ENCODE measurements around the gene CPLANE2. TPM values are rescaled to one million over a fixed set of nuclear protein-coding genes. Genes with fewer than 3 reads are reported as not detected.

Gene CPLANE2
- total RNA-seq, 1 donor from 2014 or later, result 8.6 TPM

DNA sequence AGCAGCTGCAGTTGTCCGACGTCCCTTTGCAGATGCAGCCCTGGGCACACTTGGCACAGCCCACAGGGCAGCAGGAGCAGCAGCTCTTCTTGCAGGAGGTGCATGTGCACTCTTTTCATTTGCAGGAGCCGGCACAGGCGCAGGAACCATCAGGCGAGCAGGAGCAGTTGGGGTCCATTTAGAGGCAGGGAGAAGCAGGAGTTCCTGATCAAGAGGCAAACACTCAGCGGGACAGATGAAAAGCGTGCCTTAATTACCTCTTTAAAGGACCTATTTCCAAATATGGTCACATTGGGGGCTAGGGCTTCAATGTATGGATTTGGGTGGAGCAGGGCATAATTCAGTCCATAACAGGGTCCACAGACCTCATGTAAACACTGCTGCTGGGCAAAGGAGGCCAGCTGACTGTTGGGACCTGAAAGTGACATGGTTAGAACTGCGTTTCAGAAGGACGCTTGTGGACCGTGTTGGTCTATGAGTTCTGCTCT is 4.3 kb upstream of the CPLANE2 start:
- Histone ChIP-seq H3K9me3 (ENCODE audit: insufficient read depth, low read depth, low read length) (no peaks in the 10 kb centered on the region), H3K4me3 (ENCODE audit: insufficient read depth, low read depth, low read length) (no peak overlapping the region), H3K36me3 (ENCODE audit: insufficient read depth, low read length) (no peaks in the 10 kb centered on the region), H3K9ac (ENCODE audit: low read length) (no peak overlapping the region), H2AFZ (ENCODE audit: low read depth, low read length) (no peak overlapping the region), H3K4me1 (ENCODE audit: insufficient read depth, low read length) (peaks cover 12% of the 10 kb centered on the region), H3K79me2 (ENCODE audit: insufficient read depth, low read length) (no peaks in the 10 kb centered on the region), H3K27ac (ENCODE audit: low read depth, low read length) (no peak overlapping the region), H3K4me2 (ENCODE audit: low read length) (no peak overlapping the region), H3K27me3 (ENCODE audit: insufficient read depth, low read length) (no peaks in the 10 kb centered on the region), H4K20me1 (ENCODE audit: insufficient read depth, low read length) (no peaks in the 10 kb centered on the region)
- DNase-seq (ENCODE audit: low read depth), result no peak
- TF ChIP-seq, protein P1, sequence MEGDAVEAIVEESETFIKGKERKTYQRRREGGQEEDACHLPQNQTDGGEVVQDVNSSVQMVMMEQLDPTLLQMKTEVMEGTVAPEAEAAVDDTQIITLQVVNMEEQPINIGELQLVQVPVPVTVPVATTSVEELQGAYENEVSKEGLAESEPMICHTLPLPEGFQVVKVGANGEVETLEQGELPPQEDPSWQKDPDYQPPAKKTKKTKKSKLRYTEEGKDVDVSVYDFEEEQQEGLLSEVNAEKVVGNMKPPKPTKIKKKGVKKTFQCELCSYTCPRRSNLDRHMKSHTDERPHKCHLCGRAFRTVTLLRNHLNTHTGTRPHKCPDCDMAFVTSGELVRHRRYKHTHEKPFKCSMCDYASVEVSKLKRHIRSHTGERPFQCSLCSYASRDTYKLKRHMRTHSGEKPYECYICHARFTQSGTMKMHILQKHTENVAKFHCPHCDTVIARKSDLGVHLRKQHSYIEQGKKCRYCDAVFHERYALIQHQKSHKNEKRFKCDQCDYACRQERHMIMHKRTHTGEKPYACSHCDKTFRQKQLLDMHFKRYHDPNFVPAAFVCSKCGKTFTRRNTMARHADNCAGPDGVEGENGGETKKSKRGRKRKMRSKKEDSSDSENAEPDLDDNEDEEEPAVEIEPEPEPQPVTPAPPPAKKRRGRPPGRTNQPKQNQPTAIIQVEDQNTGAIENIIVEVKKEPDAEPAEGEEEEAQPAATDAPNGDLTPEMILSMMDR (IDR thresholded peaks at IDR 0.05; ENCODE audit: insufficient read depth, low read depth, low read length), result no peak
- TF ChIP-seq EZH2 (IDR thresholded peaks at IDR 0.05; ENCODE audit: insufficient read depth, low read length), result no peak
- no peaks in the 10 kb centered on the region for H3K9me3 Mint-ChIP-seq (ENCODE audit: unreplicated experiment)
- peaks cover 5% of the 10 kb centered on the region for H3K4me1 Mint-ChIP-seq (ENCODE audit: low read depth, unreplicated experiment)
- H3K27ac Mint-ChIP-seq (ENCODE audit: unreplicated experiment), result no peak overlapping the region
- H3K27me3 Mint-ChIP-seq (ENCODE audit: low read depth, unreplicated experiment), result no peaks in the 10 kb centered on the region
- H3K4me3 Mint-ChIP-seq (ENCODE audit: unreplicated experiment), result no peak overlapping the region
- FAIRE-seq, result no peak
- no peaks in the 10 kb centered on the region for H3K36me3 Mint-ChIP-seq (ENCODE audit: low read depth, unreplicated experiment)

DNA sequence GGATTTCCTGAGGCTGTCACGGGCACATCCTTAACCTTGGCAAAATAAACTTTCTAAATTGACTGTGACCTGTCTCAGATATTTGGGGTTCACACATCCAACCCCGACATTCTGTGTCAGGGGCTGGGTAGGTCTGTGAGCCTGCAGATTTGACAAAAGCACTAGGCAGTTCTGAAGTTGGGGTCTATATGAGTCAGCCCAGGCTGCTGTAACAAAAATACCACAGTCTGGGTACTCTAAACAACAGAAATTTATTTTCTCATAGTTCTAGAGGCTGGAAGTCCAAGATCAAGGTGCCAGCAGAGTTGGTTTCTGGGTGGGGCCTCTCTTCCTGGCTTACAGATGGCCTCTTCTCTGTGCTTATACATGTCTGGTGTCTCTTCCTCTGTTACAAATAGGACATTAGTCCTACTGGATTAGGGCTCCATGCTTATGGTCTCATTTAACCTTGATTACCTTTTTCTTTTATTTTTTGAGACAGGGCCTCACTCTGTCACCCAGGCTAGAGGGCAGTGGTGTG is 3.0 kb upstream of the CPLANE2 start:
- DNase-seq (ENCODE audit: low read depth) (no peak), FAIRE-seq (no peak)
- Histone ChIP-seq H3K4me2 (ENCODE audit: low read length) (no peak overlapping the region), H3K4me1 (ENCODE audit: insufficient read depth, low read length) (peaks cover 17% of the 10 kb centered on the region), H3K4me3 (ENCODE audit: insufficient read depth, low read depth, low read length) (no peak overlapping the region), H3K27ac (ENCODE audit: low read depth, low read length) (no peak overlapping the region), H3K27me3 (ENCODE audit: insufficient read depth, low read length) (no peaks in the 10 kb centered on the region), H4K20me1 (ENCODE audit: insufficient read depth, low read length) (no peaks in the 10 kb centered on the region), H3K9ac (ENCODE audit: low read length) (no peak overlapping the region), H2AFZ (ENCODE audit: low read depth, low read length) (no peak overlapping the region), H3K36me3 (ENCODE audit: insufficient read depth, low read length) (no peaks in the 10 kb centered on the region), H3K9me3 (ENCODE audit: insufficient read depth, low read depth, low read length) (no peaks in the 10 kb centered on the region), H3K79me2 (ENCODE audit: insufficient read depth, low read length) (no peaks in the 10 kb centered on the region)
- TF ChIP-seq, protein P1 (IDR thresholded peaks at IDR 0.05; ENCODE audit: insufficient read depth, low read depth, low read length), result no peak
- TF ChIP-seq EZH2 (IDR thresholded peaks at IDR 0.05; ENCODE audit: insufficient read depth, low read length), result no peak
- no peaks in the 10 kb centered on the region for H3K36me3 Mint-ChIP-seq (ENCODE audit: low read depth, unreplicated experiment)
- H3K27ac Mint-ChIP-seq (ENCODE audit: unreplicated experiment), result peak overlapping the region; percentile 66
- no peak overlapping the region for H3K4me3 Mint-ChIP-seq (ENCODE audit: unreplicated experiment)
- H3K9me3 Mint-ChIP-seq (ENCODE audit: unreplicated experiment), result no peaks in the 10 kb centered on the region
- H3K4me1 Mint-ChIP-seq (ENCODE audit: low read depth, unreplicated experiment), result peaks cover 8% of the 10 kb centered on the region
- no peaks in the 10 kb centered on the region for H3K27me3 Mint-ChIP-seq (ENCODE audit: low read depth, unreplicated experiment)

DNA sequence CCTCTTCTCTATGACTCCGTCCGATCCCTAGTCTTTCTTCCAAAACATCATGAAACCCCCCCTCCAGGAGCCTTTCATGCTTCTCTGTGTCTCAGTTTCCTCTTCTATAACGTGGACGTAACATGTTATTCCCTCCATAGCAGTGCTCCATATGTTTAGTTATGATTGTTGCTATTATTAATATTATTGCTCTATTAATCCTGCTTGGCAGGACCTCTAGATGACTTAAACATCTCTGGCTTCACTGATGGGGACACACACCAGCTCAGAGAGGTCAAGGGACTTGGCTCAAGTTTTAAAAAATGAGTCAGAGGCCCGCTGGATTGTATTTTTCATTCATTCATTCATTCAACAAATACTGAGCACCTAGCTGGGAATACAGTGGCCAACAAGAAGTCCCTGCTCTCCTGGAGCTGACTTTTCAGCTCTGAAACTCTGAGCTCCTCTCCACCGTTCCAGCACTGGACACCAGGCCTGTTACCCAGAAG is 404 bp upstream of the CPLANE2 start:
- H3K4me2 ChIP-seq (ENCODE audit: low read length), result peak overlapping the region; percentile 87
- no peak for TF ChIP-seq EZH2 (IDR thresholded peaks at IDR 0.05; ENCODE audit: insufficient read depth, low read length)
- TF ChIP-seq, protein P1 (IDR thresholded peaks at IDR 0.05; ENCODE audit: insufficient read depth, low read depth, low read length), result no peak

More for the DNA sequence above, 404 bp upstream of the CPLANE2 start:
- no peaks in the 10 kb centered on the region for H3K27me3 Mint-ChIP-seq (ENCODE audit: low read depth, unreplicated experiment)
- no peaks in the 10 kb centered on the region for H3K27me3 ChIP-seq (ENCODE audit: insufficient read depth, low read length)
- peak; percentile 14 for DNase-seq (ENCODE audit: low read depth)
- H3K4me1 ChIP-seq (ENCODE audit: insufficient read depth, low read length), result peaks cover 17% of the 10 kb centered on the region
- H3K36me3 Mint-ChIP-seq (ENCODE audit: low read depth, unreplicated experiment), result no peaks in the 10 kb centered on the region
- H3K9ac ChIP-seq (ENCODE audit: low read length), result peak overlapping the region; percentile 73
- H3K27ac ChIP-seq (ENCODE audit: low read depth, low read length), result peak overlapping the region; percentile 45
- H4K20me1 ChIP-seq (ENCODE audit: insufficient read depth, low read length), result no peaks in the 10 kb centered on the region
- H3K4me1 Mint-ChIP-seq (ENCODE audit: low read depth, unreplicated experiment), result peaks cover 7% of the 10 kb centered on the region
- no peaks in the 10 kb centered on the region for H3K9me3 ChIP-seq (ENCODE audit: insufficient read depth, low read depth, low read length)
- H3K9me3 Mint-ChIP-seq (ENCODE audit: unreplicated experiment), result peaks cover 4% of the 10 kb centered on the region
- no peaks in the 10 kb centered on the region for H3K79me2 ChIP-seq (ENCODE audit: insufficient read depth, low read length)
- FAIRE-seq, result no peak
- peak overlapping the region; percentile 88 for H3K4me3 Mint-ChIP-seq (ENCODE audit: unreplicated experiment)
- no peaks in the 10 kb centered on the region for H3K36me3 ChIP-seq (ENCODE audit: insufficient read depth, low read length)
- H3K27ac Mint-ChIP-seq (ENCODE audit: unreplicated experiment), result peak overlapping the region; percentile 80
- H3K4me3 ChIP-seq (ENCODE audit: insufficient read depth, low read depth, low read length), result peak overlapping the region; percentile 83
- H2AFZ ChIP-seq (ENCODE audit: low read depth, low read length), result peak overlapping the region; percentile 80
